ENCODE results near the gene NAIF1.

NAIF1 gene

GRCh38 chr9:128101690-128102089, 34.6 kb upstream of the NAIF1 start:
- no peak for DNase-seq

GRCh38 chr9:128101231-128101661, 34.1 kb upstream of the NAIF1 start:
- DNase-seq = no peak

- no peak for DNase-seq
Observed at GRCh38 chr9:128100581-128100980, 33.5 kb upstream of the NAIF1 start.

GRCh38 chr9:128099932-128100491, 32.9 kb upstream of the NAIF1 start:
- no peak for DNase-seq

- no peak for DNase-seq
Observed at GRCh38 chr9:128099231-128099931, 32.3 kb upstream of the NAIF1 start.

- DNase-seq = peak; percentile 94
Observed at GRCh38 chr9:128098297-128099230, 31.4 kb upstream of the NAIF1 start.

GRCh38 chr9:128097543-128098296, 30.6 kb upstream of the NAIF1 start:
- DNase-seq = no peak

- no peak for DNase-seq
Observed at GRCh38 chr9:128096616-128097536, 29.8 kb upstream of the NAIF1 start.

GRCh38 chr9:128094950-128095544, 27.9 kb upstream of the NAIF1 start:
- DNase-seq = no peak

- peak; percentile 89 for DNase-seq
Observed at GRCh38 chr9:128094166-128094949, 27.2 kb upstream of the NAIF1 start.

GRCh38 chr9:128093011-128093410, 25.9 kb upstream of the NAIF1 start:
- no peak for DNase-seq

- no peak for DNase-seq
Observed at GRCh38 chr9:128092199-128092977, 25.3 kb upstream of the NAIF1 start.

- no peak for DNase-seq
Observed at GRCh38 chr9:128091571-128091970, 24.5 kb upstream of the NAIF1 start.

GRCh38 chr9:128091144-128091543, 24.0 kb upstream of the NAIF1 start:
- DNase-seq = peak; percentile 82

GRCh38 chr9:128089299-128089698, 22.2 kb upstream of the NAIF1 start:
- DNase-seq = no peak

- no peak for DNase-seq
Observed at GRCh38 chr9:128088253-128088945, 21.3 kb upstream of the NAIF1 start.

GRCh38 chr9:128087262-128087661, 20.1 kb upstream of the NAIF1 start:
- DNase-seq = no peak

GRCh38 chr9:128085943-128086342, 18.8 kb upstream of the NAIF1 start:
- no peak for DNase-seq

GRCh38 chr9:128084746-128085145, 17.6 kb upstream of the NAIF1 start:
- DNase-seq = no peak
